Activated naive CD8-positive, alpha-beta T cell treated with anti-CD3 and anti-CD28 coated beads, Interleukin-2, amount 50 U/mL, for 24 hours (primary cell): ENCODE measurements around the gene PRR35.

Experiments used
- ATAC-seq: fragments of 150-1000 bp; cut with Tn5 transposase; one replicate; pipeline ENCODE4 v1.10.0; 2021
- DNase-seq: peaks from one replicate; pipeline ENCODE4 v3.0.0; 2021
- H3K27ac Mint-ChIP-seq: one replicate; pipeline ENCODE4 v1.8.0; 2021; ENCODE audit warnings: mild to moderate bottlenecking, mixed read lengths
- H3K27me3 Mint-ChIP-seq: one replicate; pipeline ENCODE4 v1.8.0; 2021; ENCODE audit warnings: mixed read lengths
- H3K36me3 Mint-ChIP-seq: one replicate; pipeline ENCODE4 v1.8.0; 2021; ENCODE audit warnings: low read depth, mixed read lengths
- H3K4me1 Mint-ChIP-seq: one replicate; pipeline ENCODE4 v1.8.0; 2021; ENCODE audit warnings: mixed read lengths
- H3K4me3 Mint-ChIP-seq: one replicate; pipeline ENCODE4 v1.8.0; 2021; ENCODE audit warnings: mild to moderate bottlenecking, moderate library complexity, mixed read lengths
- H3K9me3 Mint-ChIP-seq: one replicate; pipeline ENCODE4 v1.8.0; 2021; ENCODE audit warnings: mixed read lengths

The PRR35 gene

GRCh38 chr16:552171-552570 is 8.0 kb upstream of the PRR35 start:
- no peak overlapping the region for H3K4me3 Mint-ChIP-seq
- no peaks in the 10 kb centered on the region for H3K27me3 Mint-ChIP-seq
- H3K27ac Mint-ChIP-seq = no peak overlapping the region
- no peaks in the 10 kb centered on the region for H3K36me3 Mint-ChIP-seq
- ATAC-seq = no peak
- no peaks in the 10 kb centered on the region for H3K4me1 Mint-ChIP-seq
- no peaks in the 10 kb centered on the region for H3K9me3 Mint-ChIP-seq
- DNase-seq = no peak

- no peak for ATAC-seq
- H3K27me3 Mint-ChIP-seq = peaks cover 4% of the 10 kb centered on the region
- no peaks in the 10 kb centered on the region for H3K4me1 Mint-ChIP-seq
- H3K9me3 Mint-ChIP-seq = no peaks in the 10 kb centered on the region
- H3K4me3 Mint-ChIP-seq = no peak overlapping the region
- DNase-seq = no peak
- no peak overlapping the region for H3K27ac Mint-ChIP-seq
- H3K36me3 Mint-ChIP-seq = no peaks in the 10 kb centered on the region
Measured at GRCh38 chr16:553601-554296, 6.4 kb upstream of the PRR35 start.

- Mint-ChIP-seq H3K27ac (no peak overlapping the region), H3K4me1 (no peaks in the 10 kb centered on the region)
- no peak for ATAC-seq
Measured at GRCh38 chr16:554297-554621, 5.9 kb upstream of the PRR35 start.

GRCh38 chr16:554640-555365 is 5.4 kb upstream of the PRR35 start:
- H3K27me3 Mint-ChIP-seq = peaks cover 4% of the 10 kb centered on the region
- H3K4me3 Mint-ChIP-seq = no peak overlapping the region
- DNase-seq = no peak
- no peak for ATAC-seq
- no peaks in the 10 kb centered on the region for H3K36me3 Mint-ChIP-seq
- H3K27ac Mint-ChIP-seq = no peak overlapping the region
- H3K4me1 Mint-ChIP-seq = no peaks in the 10 kb centered on the region
- no peaks in the 10 kb centered on the region for H3K9me3 Mint-ChIP-seq

More at GRCh38 chr16:554297-554621, 5.9 kb upstream of the PRR35 start:
- Mint-ChIP-seq H3K4me3 (no peak overlapping the region), H3K36me3 (no peaks in the 10 kb centered on the region), H3K27me3 (peaks cover 4% of the 10 kb centered on the region), H3K9me3 (no peaks in the 10 kb centered on the region)
- DNase-seq = no peak

DNA sequence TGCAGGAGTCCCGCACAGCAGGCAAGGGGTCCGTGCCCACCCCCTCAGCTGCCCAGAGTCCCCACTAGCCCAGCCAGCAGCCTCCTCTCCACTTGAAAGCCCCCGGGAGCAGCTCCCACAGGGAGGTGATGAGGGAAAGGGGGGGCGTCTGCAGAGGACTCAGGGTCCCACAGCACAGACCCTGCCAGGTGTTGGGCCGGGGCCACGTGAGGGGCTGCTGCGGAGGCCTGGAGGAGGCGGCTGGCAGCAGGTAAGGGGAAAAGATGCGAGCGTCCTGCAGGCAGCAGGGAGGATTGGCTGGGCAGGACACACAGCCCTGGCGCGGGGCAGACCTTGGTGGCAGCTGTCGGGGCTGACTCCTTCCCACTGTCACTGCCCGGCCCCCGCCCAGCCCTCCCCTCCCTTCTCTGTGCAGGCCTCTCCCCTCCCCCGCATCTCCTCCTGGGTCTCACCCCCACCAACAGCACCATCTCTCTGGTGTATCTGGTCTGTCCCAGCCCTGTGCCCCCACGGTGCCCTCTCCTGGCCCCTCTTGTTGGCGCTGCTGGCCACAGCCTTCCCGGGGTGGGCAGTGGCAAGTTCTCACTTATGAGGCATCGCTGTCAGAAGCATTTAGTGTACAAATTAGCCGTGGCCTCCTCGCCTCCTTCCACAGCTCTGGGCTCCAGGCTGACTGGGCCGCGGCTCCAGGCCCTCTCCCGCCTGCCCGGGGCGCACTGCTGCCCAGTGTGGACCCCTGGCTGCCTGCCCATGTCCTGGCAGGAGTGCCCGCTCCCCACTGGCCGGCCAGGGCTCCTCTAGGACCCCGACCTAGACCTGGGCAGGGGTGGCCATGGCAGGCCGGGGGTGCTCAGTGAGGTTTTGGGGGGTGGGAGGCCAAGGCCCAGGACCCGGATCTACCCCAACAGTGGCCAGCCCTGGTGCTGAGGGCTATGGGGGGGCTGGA is 4.4 kb upstream of the PRR35 start:
- DNase-seq = no peak
- Mint-ChIP-seq H3K27me3 (peaks cover 4% of the 10 kb centered on the region), H3K36me3 (no peaks in the 10 kb centered on the region), H3K4me3 (no peak overlapping the region), H3K27ac (no peak overlapping the region), H3K4me1 (no peaks in the 10 kb centered on the region), H3K9me3 (no peaks in the 10 kb centered on the region)
- ATAC-seq = no peak

- Mint-ChIP-seq H3K4me3 (no peak overlapping the region), H3K27me3 (peaks cover 6% of the 10 kb centered on the region), H3K27ac (no peak overlapping the region), H3K36me3 (no peaks in the 10 kb centered on the region), H3K9me3 (no peaks in the 10 kb centered on the region), H3K4me1 (no peaks in the 10 kb centered on the region)
- ATAC-seq (no peak), DNase-seq (no peak)
Measured at GRCh38 chr16:556474-557173, 3.6 kb upstream of the PRR35 start.

DNA sequence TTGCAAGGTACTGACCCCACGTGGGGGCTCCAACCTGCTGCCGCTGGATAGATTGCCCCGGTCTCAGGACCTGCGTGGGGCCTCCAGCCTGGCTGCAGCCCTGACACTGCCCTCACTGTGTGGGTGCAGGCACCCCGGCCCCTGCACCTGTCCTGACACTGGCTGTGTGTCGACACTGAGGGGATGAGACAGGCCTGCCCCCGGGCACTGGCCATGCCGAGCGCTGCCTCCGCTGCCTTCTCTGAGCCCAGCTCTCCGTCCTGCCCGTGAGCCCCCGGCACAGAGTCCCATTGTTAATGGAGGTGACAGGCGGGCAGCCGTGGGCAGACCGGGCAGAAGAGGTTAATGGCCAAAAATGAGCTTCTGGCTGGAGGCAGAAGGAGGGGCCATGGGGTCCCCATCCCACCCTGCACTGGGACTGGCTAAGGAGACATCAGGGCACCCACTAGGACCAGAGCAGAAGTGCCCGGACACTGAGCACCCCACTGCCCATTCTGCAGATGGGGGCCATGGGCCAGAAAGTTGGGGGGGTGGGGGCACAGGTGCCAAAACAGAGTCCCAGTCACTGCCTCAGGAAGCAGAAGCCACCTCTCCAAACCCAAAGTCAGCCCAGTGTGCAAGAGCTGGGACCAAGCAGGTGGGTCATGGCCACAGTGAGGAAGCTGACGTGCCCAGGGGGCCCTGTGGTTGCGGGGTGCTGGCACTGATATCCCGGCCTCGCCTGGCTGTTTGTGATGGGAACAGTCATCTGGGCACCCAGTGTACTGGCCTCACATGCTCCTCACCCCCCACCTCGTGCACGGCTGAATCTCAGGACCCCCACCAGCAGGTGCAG is 2.5 kb upstream of the PRR35 start:
- DNase-seq (no peak), ATAC-seq (no peak)
- H3K27ac Mint-ChIP-seq = no peak overlapping the region
- H3K36me3 Mint-ChIP-seq = no peaks in the 10 kb centered on the region
- peaks cover 13% of the 10 kb centered on the region for H3K27me3 Mint-ChIP-seq
- H3K4me3 Mint-ChIP-seq = no peak overlapping the region
- H3K4me1 Mint-ChIP-seq = no peaks in the 10 kb centered on the region
- no peaks in the 10 kb centered on the region for H3K9me3 Mint-ChIP-seq

GRCh38 chr16:558298-559020 is 1.7 kb upstream of the PRR35 start:
- Mint-ChIP-seq H3K4me1 (no peaks in the 10 kb centered on the region), H3K27ac (no peak overlapping the region), H3K27me3 (peaks cover 13% of the 10 kb centered on the region), H3K4me3 (no peak overlapping the region), H3K36me3 (no peaks in the 10 kb centered on the region), H3K9me3 (no peaks in the 10 kb centered on the region)
- ATAC-seq (no peak), DNase-seq (no peak)

- Mint-ChIP-seq H3K36me3 (no peaks in the 10 kb centered on the region), H3K27me3 (peaks cover 13% of the 10 kb centered on the region), H3K27ac (no peak overlapping the region), H3K4me1 (no peaks in the 10 kb centered on the region), H3K4me3 (no peak overlapping the region), H3K9me3 (no peaks in the 10 kb centered on the region)
- no peak for ATAC-seq
- DNase-seq = no peak
Measured at GRCh38 chr16:559021-559380, 1.2 kb upstream of the PRR35 start.

DNA sequence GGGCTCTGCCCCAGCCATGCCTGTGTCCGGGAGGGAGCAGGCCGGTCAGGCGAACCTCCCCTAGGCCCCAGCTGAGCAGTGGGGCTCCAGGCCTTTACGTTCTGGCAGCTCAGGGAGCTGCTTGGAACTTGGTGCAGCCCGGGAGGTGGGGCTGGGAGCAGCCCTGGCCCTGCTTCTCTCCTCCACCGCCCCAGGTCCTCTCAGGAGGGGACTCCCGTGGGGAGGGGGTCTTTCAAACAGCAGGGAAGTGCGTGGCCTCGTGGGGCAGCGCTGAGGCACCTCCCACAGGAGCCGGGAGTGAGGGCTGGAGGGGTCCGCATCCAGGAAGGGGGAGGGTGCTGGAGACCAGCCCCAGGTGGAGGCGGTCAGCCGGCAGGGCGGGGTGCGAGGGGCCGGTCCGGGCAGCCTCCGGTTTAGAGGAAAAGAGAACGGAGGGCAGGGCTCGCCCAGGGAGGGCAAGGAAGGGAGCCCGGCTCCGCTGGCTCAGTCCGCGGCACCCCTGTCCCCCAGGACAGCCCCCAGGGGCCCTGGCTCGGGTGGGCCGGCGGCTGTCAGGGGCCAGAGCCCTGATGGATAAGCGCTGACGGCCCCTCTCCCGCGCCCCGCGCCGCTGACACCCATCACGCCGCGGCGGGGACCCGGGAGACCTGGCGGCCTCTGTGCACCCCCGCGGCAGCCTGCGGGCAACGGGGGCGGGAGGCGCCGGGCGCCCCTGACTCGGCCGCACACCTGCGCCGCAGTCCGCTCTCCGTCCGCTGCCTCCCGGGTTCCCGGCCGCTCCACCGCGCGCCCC is 587 bp upstream of the PRR35 start:
- no peak overlapping the region for H3K4me3 Mint-ChIP-seq
- no peak overlapping the region for H3K27ac Mint-ChIP-seq
- ATAC-seq (no peak), DNase-seq (no peak)
- no peaks in the 10 kb centered on the region for H3K9me3 Mint-ChIP-seq
- no peaks in the 10 kb centered on the region for H3K36me3 Mint-ChIP-seq
- no peaks in the 10 kb centered on the region for H3K4me1 Mint-ChIP-seq
- H3K27me3 Mint-ChIP-seq = peaks cover 13% of the 10 kb centered on the region

DNA sequence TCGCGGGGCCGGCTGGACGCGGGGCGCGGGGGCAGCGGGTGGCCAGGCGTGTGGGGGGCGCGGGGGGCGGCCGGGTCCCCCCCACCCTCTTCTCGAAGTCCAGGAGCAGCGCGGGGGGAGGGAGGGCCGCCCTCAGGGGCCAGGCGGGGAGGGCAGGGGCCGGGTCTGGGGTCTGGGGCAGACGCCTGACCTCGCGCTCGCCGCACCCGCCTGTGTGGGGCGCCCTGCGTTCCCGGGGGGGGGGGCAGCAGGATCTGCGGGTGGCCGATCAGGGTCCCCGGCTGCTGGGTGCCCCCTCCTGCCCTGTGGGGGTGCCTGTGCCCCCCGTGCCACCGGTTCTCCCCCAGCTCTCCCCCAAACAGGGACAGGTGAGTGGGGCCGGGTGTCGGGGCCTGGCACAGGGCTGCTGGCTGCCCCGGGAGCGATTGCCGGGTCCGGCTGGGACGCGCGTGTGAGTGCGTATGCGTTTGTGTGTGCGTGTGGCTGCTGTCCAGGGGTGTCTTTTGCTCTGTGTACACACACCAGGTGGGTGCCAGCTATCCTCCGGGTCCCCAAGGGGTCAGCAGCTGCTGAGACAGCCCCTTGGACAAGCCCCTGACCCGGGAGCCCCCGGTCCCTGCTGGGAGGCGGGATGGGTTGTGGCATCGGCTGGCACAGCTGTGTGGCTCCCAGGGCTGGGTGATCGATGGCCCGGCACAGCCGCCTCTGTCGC is 663 bp downstream of the PRR35 start:
- no peak overlapping the region for H3K27ac Mint-ChIP-seq
- no peaks in the 10 kb centered on the region for H3K4me1 Mint-ChIP-seq
- H3K9me3 Mint-ChIP-seq = no peaks in the 10 kb centered on the region
- ATAC-seq (no peak), DNase-seq (no peak)
- no peaks in the 10 kb centered on the region for H3K36me3 Mint-ChIP-seq
- no peak overlapping the region for H3K4me3 Mint-ChIP-seq
- H3K27me3 Mint-ChIP-seq = peaks cover 13% of the 10 kb centered on the region

GRCh38 chr16:561413-561794 is 1.2 kb downstream of the PRR35 start:
- ATAC-seq (no peak), DNase-seq (no peak)
- Mint-ChIP-seq H3K36me3 (no peaks in the 10 kb centered on the region), H3K4me3 (no peak overlapping the region), H3K4me1 (peaks cover 2% of the 10 kb centered on the region), H3K27me3 (peaks cover 13% of the 10 kb centered on the region), H3K27ac (no peak overlapping the region), H3K9me3 (no peaks in the 10 kb centered on the region)
